ENCODE data around the gene TSNAXIP1.

The TSNAXIP1 gene

DNA sequence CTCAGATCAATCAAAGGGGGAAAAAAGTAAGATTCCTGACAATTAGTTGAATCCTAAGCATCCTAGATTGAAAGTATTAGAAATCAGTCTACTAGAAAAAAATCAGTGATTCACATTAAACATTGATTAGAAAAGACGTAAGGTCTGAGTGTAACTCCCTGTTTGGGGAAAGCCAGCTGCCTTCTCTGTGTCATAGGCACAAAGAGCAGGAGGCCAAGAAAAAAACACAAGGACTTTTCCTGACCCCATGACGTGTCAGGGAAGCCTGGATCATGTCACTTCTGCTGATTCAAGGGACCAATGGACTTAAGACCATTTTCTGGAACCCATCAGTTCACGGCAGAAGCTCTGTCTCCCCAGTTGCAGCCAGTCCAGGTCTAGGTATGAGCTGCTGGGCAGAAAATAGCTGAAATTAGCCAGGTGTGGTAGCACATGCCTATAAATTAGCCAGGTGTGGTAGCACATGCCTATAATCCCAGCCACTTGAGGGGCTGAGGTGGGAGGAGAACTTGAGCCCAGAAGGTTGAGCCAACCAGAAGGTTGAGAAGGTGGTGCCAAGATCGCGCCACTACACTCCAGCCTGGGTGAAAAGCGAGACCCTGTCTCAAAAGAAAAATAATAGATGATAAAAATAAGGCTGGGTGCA is 36.2 kb upstream of the TSNAXIP1 start:
- Histone ChIP-seq H3K9ac (ENCODE audit: low read length) (no peak overlapping the region), H3K9me3 (ENCODE audit: low read length) (no peaks in the 10 kb centered on the region), H3K27me3 (ENCODE audit: control insufficient read depth in 1 of 2, insufficient read depth in 2 of 2, low read length in 2 of 2) (no peaks in the 10 kb centered on the region), H3K4me1 (ENCODE audit: insufficient read depth, low read length) (peaks cover 21% of the 10 kb centered on the region), H3K4me3 (ENCODE audit: low read depth in 1 of 2, low read length in 2 of 2) (no peak overlapping the region), H3K36me3 (ENCODE audit: insufficient read depth, low read length) (peaks cover 6% of the 10 kb centered on the region), H3K27ac (ENCODE audit: low read depth, low read length) (no peak overlapping the region)

DNA sequence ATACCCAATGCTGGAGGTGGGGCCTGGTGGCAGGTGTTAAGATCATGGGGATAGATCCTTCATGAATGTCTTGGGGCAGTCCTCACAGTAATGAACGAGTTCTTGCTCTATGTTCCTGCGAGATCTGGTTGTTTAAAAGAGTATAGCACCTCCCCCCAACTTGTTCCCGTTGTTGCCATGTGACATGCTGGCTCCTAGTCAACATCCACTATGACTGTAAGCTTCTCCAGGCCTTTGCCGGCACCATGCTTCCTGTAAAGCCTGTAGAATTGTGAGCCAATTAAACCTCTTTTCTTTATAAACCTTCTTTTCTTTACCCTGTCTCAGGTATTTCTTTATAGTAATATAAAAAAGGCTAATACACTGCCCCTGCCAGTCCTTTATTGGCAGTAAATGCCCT is 33.6 kb upstream of the TSNAXIP1 start:
- no peak overlapping the region for H3K9ac ChIP-seq (ENCODE audit: low read length)
- H3K27ac ChIP-seq (ENCODE audit: low read depth, low read length) = no peak overlapping the region
- H3K4me1 ChIP-seq (ENCODE audit: insufficient read depth, low read length) = peaks cover 21% of the 10 kb centered on the region
- H3K9me3 ChIP-seq (ENCODE audit: low read length) = no peaks in the 10 kb centered on the region
- no peak overlapping the region for H3K4me3 ChIP-seq (ENCODE audit: low read depth in 1 of 2, low read length in 2 of 2)
- H3K27me3 ChIP-seq (ENCODE audit: control insufficient read depth in 1 of 2, insufficient read depth in 2 of 2, low read length in 2 of 2) = no peaks in the 10 kb centered on the region
- peaks cover 6% of the 10 kb centered on the region for H3K36me3 ChIP-seq (ENCODE audit: insufficient read depth, low read length)

GRCh38 chr16:67773569-67774456 is 32.9 kb upstream of the TSNAXIP1 start:
- Histone ChIP-seq H3K27ac (ENCODE audit: low read depth, low read length) (no peak overlapping the region), H3K4me1 (ENCODE audit: insufficient read depth, low read length) (peaks cover 21% of the 10 kb centered on the region), H3K9ac (ENCODE audit: low read length) (no peak overlapping the region), H3K36me3 (ENCODE audit: insufficient read depth, low read length) (peaks cover 6% of the 10 kb centered on the region), H3K27me3 (ENCODE audit: control insufficient read depth in 1 of 2, insufficient read depth in 2 of 2, low read length in 2 of 2) (no peaks in the 10 kb centered on the region), H3K4me3 (ENCODE audit: low read depth in 1 of 2, low read length in 2 of 2) (no peak overlapping the region), H3K9me3 (ENCODE audit: low read length) (no peaks in the 10 kb centered on the region)

DNA sequence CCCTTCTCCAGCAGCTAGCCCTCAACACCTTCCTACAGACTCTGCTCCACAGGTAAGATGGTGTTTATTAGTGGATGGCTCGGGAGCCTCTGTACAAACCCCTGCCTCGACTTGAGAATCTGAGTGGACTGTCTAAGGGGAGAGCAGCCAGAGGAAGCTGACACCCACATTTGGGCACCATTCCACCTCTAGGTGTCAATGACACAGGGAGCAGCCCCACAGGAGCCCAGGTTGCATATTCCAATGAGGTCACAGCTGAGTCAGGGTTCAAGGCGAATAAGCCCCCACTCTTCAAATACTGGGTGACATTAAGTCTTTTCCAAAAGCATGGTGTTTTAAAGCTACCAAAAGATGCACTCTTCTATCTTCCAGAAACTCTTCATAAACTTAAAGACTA is 32.2 kb upstream of the TSNAXIP1 start:
- Histone ChIP-seq H3K27ac (ENCODE audit: low read depth, low read length) (no peak overlapping the region), H3K4me1 (ENCODE audit: insufficient read depth, low read length) (peaks cover 21% of the 10 kb centered on the region), H3K27me3 (ENCODE audit: control insufficient read depth in 1 of 2, insufficient read depth in 2 of 2, low read length in 2 of 2) (no peaks in the 10 kb centered on the region), H3K9ac (ENCODE audit: low read length) (no peak overlapping the region), H3K4me3 (ENCODE audit: low read depth in 1 of 2, low read length in 2 of 2) (no peak overlapping the region), H3K36me3 (ENCODE audit: insufficient read depth, low read length) (peaks cover 6% of the 10 kb centered on the region), H3K9me3 (ENCODE audit: low read length) (no peaks in the 10 kb centered on the region)

GRCh38 chr16:67775273-67775672 is 31.4 kb upstream of the TSNAXIP1 start:
- Histone ChIP-seq H3K36me3 (ENCODE audit: insufficient read depth, low read length) (peaks cover 6% of the 10 kb centered on the region), H3K9ac (ENCODE audit: low read length) (no peak overlapping the region), H3K27ac (ENCODE audit: low read depth, low read length) (no peak overlapping the region), H3K4me3 (ENCODE audit: low read depth in 1 of 2, low read length in 2 of 2) (no peak overlapping the region), H3K27me3 (ENCODE audit: control insufficient read depth in 1 of 2, insufficient read depth in 2 of 2, low read length in 2 of 2) (no peaks in the 10 kb centered on the region), H3K9me3 (ENCODE audit: low read length) (no peaks in the 10 kb centered on the region), H3K4me1 (ENCODE audit: insufficient read depth, low read length) (peaks cover 21% of the 10 kb centered on the region)

- H3K9ac ChIP-seq (ENCODE audit: low read length) = no peak overlapping the region
- no peak overlapping the region for H3K4me3 ChIP-seq (ENCODE audit: low read depth in 1 of 2, low read length in 2 of 2)
- H3K4me1 ChIP-seq (ENCODE audit: insufficient read depth, low read length) = peaks cover 1% of the 10 kb centered on the region
- H3K9me3 ChIP-seq (ENCODE audit: low read length) = no peaks in the 10 kb centered on the region
- H3K27ac ChIP-seq (ENCODE audit: low read depth, low read length) = no peak overlapping the region
- no peaks in the 10 kb centered on the region for H3K27me3 ChIP-seq (ENCODE audit: control insufficient read depth in 1 of 2, insufficient read depth in 2 of 2, low read length in 2 of 2)
- no peaks in the 10 kb centered on the region for H3K36me3 ChIP-seq (ENCODE audit: insufficient read depth, low read length)
These were observed 27.3 kb upstream of the TSNAXIP1 start for GRCh38 chr16:67779256-67780014.

- Histone ChIP-seq H3K4me1 (ENCODE audit: insufficient read depth, low read length) (no peaks in the 10 kb centered on the region), H3K36me3 (ENCODE audit: insufficient read depth, low read length) (no peaks in the 10 kb centered on the region), H3K27me3 (ENCODE audit: control insufficient read depth in 1 of 2, insufficient read depth in 2 of 2, low read length in 2 of 2) (no peaks in the 10 kb centered on the region), H3K9me3 (ENCODE audit: low read length) (no peaks in the 10 kb centered on the region), H3K27ac (ENCODE audit: low read depth, low read length) (no peak overlapping the region), H3K9ac (ENCODE audit: low read length) (no peak overlapping the region), H3K4me3 (ENCODE audit: low read depth in 1 of 2, low read length in 2 of 2) (no peak overlapping the region)
These were observed 25.7 kb upstream of the TSNAXIP1 start for GRCh38 chr16:67780847-67781564.

- no peak overlapping the region for H3K27ac ChIP-seq (ENCODE audit: low read depth, low read length)
- H3K4me1 ChIP-seq (ENCODE audit: insufficient read depth, low read length) = no peaks in the 10 kb centered on the region
- no peaks in the 10 kb centered on the region for H3K36me3 ChIP-seq (ENCODE audit: insufficient read depth, low read length)
- H3K9me3 ChIP-seq (ENCODE audit: low read length) = no peaks in the 10 kb centered on the region
- H3K27me3 ChIP-seq (ENCODE audit: control insufficient read depth in 1 of 2, insufficient read depth in 2 of 2, low read length in 2 of 2) = no peaks in the 10 kb centered on the region
- H3K4me3 ChIP-seq (ENCODE audit: low read depth in 1 of 2, low read length in 2 of 2) = no peak overlapping the region
- no peak overlapping the region for H3K9ac ChIP-seq (ENCODE audit: low read length)
These were observed 25.1 kb upstream of the TSNAXIP1 start for GRCh38 chr16:67781565-67781921.

- H3K9me3 ChIP-seq (ENCODE audit: low read length) = no peaks in the 10 kb centered on the region
- H3K27me3 ChIP-seq (ENCODE audit: control insufficient read depth in 1 of 2, insufficient read depth in 2 of 2, low read length in 2 of 2) = no peaks in the 10 kb centered on the region
- no peak overlapping the region for H3K9ac ChIP-seq (ENCODE audit: low read length)
- H3K4me1 ChIP-seq (ENCODE audit: insufficient read depth, low read length) = no peaks in the 10 kb centered on the region
- H3K36me3 ChIP-seq (ENCODE audit: insufficient read depth, low read length) = no peaks in the 10 kb centered on the region
- no peak overlapping the region for H3K27ac ChIP-seq (ENCODE audit: low read depth, low read length)
- H3K4me3 ChIP-seq (ENCODE audit: low read depth in 1 of 2, low read length in 2 of 2) = no peak overlapping the region
These were observed 23.9 kb upstream of the TSNAXIP1 start for GRCh38 chr16:67782567-67783352.

- H3K36me3 ChIP-seq (ENCODE audit: insufficient read depth, low read length) = no peaks in the 10 kb centered on the region
- no peaks in the 10 kb centered on the region for H3K4me1 ChIP-seq (ENCODE audit: insufficient read depth, low read length)
- H3K9me3 ChIP-seq (ENCODE audit: low read length) = no peaks in the 10 kb centered on the region
- H3K9ac ChIP-seq (ENCODE audit: low read length) = no peak overlapping the region
- no peaks in the 10 kb centered on the region for H3K27me3 ChIP-seq (ENCODE audit: control insufficient read depth in 1 of 2, insufficient read depth in 2 of 2, low read length in 2 of 2)
- H3K27ac ChIP-seq (ENCODE audit: low read depth, low read length) = no peak overlapping the region
- no peak overlapping the region for H3K4me3 ChIP-seq (ENCODE audit: low read depth in 1 of 2, low read length in 2 of 2)
These were observed 23.4 kb upstream of the TSNAXIP1 start for GRCh38 chr16:67783353-67783725.

All from muscle layer of colon (tissue), 2 donors.